GM12872 (cell line): Measurements from ENCODE around the gene KLHL6.

Experiments
- TF ChIP-seq, protein P1 (sequence below): IDR thresholded peaks from 3 replicates; pipeline ENCODE4 v1.5.1; 2011; ENCODE audit warnings: low read depth, mild to moderate bottlenecking, low read length, moderate library complexity; ENCODE audit not compliant: insufficient read depth

The KLHL6 gene

GRCh38 chr3:183472155-183472554, 83.4 kb downstream of the KLHL6 start:
- TF ChIP-seq, protein P1, sequence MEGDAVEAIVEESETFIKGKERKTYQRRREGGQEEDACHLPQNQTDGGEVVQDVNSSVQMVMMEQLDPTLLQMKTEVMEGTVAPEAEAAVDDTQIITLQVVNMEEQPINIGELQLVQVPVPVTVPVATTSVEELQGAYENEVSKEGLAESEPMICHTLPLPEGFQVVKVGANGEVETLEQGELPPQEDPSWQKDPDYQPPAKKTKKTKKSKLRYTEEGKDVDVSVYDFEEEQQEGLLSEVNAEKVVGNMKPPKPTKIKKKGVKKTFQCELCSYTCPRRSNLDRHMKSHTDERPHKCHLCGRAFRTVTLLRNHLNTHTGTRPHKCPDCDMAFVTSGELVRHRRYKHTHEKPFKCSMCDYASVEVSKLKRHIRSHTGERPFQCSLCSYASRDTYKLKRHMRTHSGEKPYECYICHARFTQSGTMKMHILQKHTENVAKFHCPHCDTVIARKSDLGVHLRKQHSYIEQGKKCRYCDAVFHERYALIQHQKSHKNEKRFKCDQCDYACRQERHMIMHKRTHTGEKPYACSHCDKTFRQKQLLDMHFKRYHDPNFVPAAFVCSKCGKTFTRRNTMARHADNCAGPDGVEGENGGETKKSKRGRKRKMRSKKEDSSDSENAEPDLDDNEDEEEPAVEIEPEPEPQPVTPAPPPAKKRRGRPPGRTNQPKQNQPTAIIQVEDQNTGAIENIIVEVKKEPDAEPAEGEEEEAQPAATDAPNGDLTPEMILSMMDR: no peak

GRCh38 chr3:183468424-183468823, 87.1 kb downstream of the KLHL6 start:
- TF ChIP-seq, protein P1: no peak

DNA sequence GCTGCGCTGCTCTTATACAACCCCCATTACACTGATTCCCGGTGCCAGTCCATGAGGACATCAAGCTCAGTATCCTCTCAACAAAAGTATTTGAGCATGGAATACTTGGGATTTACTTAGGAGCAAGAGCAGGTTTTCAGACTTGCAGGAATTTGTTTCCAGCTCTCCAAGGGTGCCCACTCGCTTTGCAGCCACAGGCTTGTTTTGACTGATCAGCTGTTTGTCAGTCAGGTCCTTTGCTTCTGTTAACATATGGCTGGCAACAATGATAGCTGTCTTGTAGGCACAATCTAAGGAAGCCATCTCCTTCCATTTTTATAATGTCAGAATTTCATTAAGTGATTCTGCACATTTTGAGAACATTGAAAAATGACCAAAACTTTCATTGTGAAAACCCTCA, 88.9 kb downstream of the KLHL6 start:
- TF ChIP-seq, protein P1: no peak

- TF ChIP-seq, protein P1: no peak
These were observed 91.0 kb downstream of the KLHL6 start for GRCh38 chr3:183464480-183464879.

- TF ChIP-seq, protein P1: no peak
These were observed 95.1 kb downstream of the KLHL6 start for GRCh38 chr3:183460081-183461055.

DNA sequence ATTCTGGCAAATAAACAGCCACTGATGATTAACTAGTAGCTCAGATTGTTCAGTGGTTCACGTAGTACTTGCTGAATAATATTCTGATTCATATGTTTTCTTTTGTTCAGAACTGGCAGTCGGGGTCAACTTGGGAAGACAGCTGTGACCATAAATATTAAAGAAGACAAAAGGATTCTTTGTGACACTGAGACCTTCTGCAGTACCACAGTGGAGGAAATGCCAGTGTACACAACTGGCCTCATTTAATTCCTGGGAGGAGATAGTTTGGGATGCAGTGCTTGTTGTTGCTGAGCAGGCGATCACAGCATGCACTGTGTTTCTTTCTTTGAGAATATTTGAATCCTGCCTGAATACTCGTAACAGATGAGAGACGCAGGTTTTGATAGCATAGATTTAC, 100.4 kb downstream of the KLHL6 start:
- TF ChIP-seq, protein P1: no peak

DNA sequence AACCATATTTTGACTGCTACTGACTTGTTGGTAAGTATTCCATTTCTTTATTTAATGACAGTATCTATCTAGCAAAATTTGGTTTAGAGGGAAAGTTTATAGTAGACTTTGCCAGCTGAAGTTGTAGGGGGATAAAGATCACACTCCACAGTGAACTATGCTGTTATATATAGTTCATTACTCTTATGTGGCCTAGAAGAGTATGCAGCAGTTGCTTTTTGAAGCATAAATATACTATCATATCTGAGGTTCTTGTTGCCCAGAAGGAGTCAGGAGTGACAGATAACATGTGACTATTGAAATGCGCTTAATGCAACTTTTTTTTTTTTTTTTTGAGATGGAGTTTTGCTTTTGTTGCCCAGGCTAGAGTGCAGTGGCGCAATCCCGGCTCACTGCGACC, 101.4 kb downstream of the KLHL6 start:
- TF ChIP-seq, protein P1: no peak
